SU-DHL-6 (cell line): Measurements from ENCODE around the gene PPT1.
A peak's percentile ranks its signal among the peaks of the same experiment; 100 is the strongest.

Source experiments
- H2AFZ ChIP-seq: fragments of 200-600 bp; sonication (generic); 2 replicates; pipeline ENCODE4 v1.6.1; 2014; ENCODE audit warnings: low read depth, mild to moderate bottlenecking, moderate library complexity, mixed read lengths, antibody characterized with exemption, low read length; ENCODE audit not compliant: severe bottlenecking
- H3F3A ChIP-seq: fragments of 200-600 bp; shearing (Covaris generic); 2 replicates; pipeline ENCODE4 v1.6.0; 2016; ENCODE audit warnings: antibody characterized with exemption, mild to moderate bottlenecking; ENCODE audit not compliant: insufficient read depth
- H3K27ac ChIP-seq: fragments of 200-600 bp; sonication (generic); 2 replicates; pipeline ENCODE4 v1.5.1; 2016; ENCODE audit warnings: low read depth, mild to moderate bottlenecking, low read length, moderate library complexity, mixed read lengths
- H3K27me3 ChIP-seq: fragments of 200-600 bp; sonication (generic), shearing (Covaris generic); 2 replicates; pipeline ENCODE4 v1.6.0; 2014; ENCODE audit warnings: mild to moderate bottlenecking, low read length
- H3K36me3 ChIP-seq: fragments of 200-600 bp; sonication (generic); 2 replicates; pipeline ENCODE4 v1.6.1; 2014; ENCODE audit warnings: mild to moderate bottlenecking, low read length, mixed read lengths
- H3K4me2 ChIP-seq: fragments of 300-600, 200-600 bp; shearing (Covaris generic), sonication (generic); 2 replicates; pipeline ENCODE4 v1.6.0; 2014; ENCODE audit warnings: low read length, low read depth, mild to moderate bottlenecking; ENCODE audit not compliant: poor library complexity, severe bottlenecking
- H3K4me3 ChIP-seq: fragments of 200-600 bp; sonication (generic); 2 replicates; pipeline ENCODE4 v1.5.1; 2014; ENCODE audit warnings: antibody characterized with exemption, low read length, mild to moderate bottlenecking, mixed read lengths; ENCODE audit not compliant: insufficient read depth, poor library complexity, severe bottlenecking
- H3K79me2 ChIP-seq: fragments of 200-600 bp; sonication (generic); 2 replicates; pipeline ENCODE4 v1.6.1; 2014; ENCODE audit warnings: mild to moderate bottlenecking, low read length, moderate library complexity; ENCODE audit not compliant: insufficient read depth
- H3K9ac ChIP-seq: fragments of 200-600 bp; sonication (generic); 2 replicates; pipeline ENCODE4 v1.7.0; 2014; ENCODE audit warnings: mild to moderate bottlenecking, low read length
- H3K9me2 ChIP-seq: fragments of 200-600 bp; sonication (generic); replicated peaks from 2 replicates; pipeline ENCODE4 v1.6.1; 2014; ENCODE audit warnings: low read length; ENCODE audit not compliant: insufficient read depth
- H3K9me3 ChIP-seq: fragments of 200-600 bp; sonication (generic); 2 replicates; pipeline ENCODE4 v1.6.1; 2014; ENCODE audit warnings: low read length, mixed read lengths; ENCODE audit not compliant: insufficient read depth
- H4K20me1 ChIP-seq: fragments of 200-600 bp; sonication (generic); 2 replicates; pipeline ENCODE4 v1.6.1; 2014; ENCODE audit warnings: low read depth, mild to moderate bottlenecking, antibody characterized with exemption, low read length, moderate library complexity, mixed read lengths
- EZH2phosphoT487 ChIP-seq: fragments of 200-600 bp; sonication (generic), shearing (Covaris generic); conservative IDR thresholded peaks from 2 replicates; pipeline ENCODE4 v1.6.1; 2018; ENCODE audit warnings: mild to moderate bottlenecking, antibody characterized with exemption, low read length, moderate library complexity, mixed read lengths
- TF ChIP-seq, protein P1 (sequence below): fragments of 200-600 bp; sonication (generic); IDR thresholded peaks from one replicate; pipeline ENCODE4 v1.5.1; 2017; ENCODE audit warnings: antibody characterized with exemption, mild to moderate bottlenecking, low read length, moderate library complexity; ENCODE audit not compliant: insufficient read depth, poor library complexity, severe bottlenecking

The PPT1 gene

DNA sequence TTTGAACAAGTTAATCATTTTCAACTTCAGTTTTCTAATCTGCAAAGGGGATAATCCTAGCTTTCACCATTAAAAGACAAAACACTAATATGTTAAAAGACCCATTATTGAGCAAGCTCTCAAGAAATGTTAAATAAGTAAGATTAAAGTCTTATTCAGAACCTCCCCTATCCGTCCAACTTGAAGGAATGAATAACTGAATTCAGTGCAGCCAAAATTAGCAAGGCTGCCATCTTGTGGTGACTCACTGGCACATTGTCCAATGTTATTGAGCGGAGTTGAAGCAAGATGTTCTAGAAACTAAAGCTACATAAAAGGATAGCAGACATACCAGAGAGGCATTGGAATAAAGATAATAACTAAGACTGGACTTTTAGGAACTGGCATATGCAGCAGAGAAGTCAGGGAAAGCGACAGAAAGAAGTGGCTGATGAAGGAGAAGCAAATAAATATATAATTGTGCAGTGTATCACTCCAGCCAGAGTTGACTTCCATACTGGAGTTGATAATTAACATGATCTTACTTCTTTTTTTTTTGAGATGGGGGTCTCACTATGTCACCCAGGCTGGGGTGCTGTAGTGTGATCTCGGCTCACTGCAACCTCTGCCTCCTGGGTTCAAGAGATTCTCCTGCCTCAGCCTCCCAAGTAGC is 64.7 kb downstream of the PPT1 start:
- no peaks in the 10 kb centered on the region for H3K9me2 ChIP-seq
- H3K27ac ChIP-seq = no peak overlapping the region
- TF ChIP-seq, protein P1, sequence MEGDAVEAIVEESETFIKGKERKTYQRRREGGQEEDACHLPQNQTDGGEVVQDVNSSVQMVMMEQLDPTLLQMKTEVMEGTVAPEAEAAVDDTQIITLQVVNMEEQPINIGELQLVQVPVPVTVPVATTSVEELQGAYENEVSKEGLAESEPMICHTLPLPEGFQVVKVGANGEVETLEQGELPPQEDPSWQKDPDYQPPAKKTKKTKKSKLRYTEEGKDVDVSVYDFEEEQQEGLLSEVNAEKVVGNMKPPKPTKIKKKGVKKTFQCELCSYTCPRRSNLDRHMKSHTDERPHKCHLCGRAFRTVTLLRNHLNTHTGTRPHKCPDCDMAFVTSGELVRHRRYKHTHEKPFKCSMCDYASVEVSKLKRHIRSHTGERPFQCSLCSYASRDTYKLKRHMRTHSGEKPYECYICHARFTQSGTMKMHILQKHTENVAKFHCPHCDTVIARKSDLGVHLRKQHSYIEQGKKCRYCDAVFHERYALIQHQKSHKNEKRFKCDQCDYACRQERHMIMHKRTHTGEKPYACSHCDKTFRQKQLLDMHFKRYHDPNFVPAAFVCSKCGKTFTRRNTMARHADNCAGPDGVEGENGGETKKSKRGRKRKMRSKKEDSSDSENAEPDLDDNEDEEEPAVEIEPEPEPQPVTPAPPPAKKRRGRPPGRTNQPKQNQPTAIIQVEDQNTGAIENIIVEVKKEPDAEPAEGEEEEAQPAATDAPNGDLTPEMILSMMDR = peak; percentile 94
- TF ChIP-seq EZH2phosphoT487 = no peak
- no peaks in the 10 kb centered on the region for H3K79me2 ChIP-seq
- H3K9ac ChIP-seq = no peak overlapping the region
- no peaks in the 10 kb centered on the region for H4K20me1 ChIP-seq
- no peak overlapping the region for H3K4me2 ChIP-seq
- no peak overlapping the region for H2AFZ ChIP-seq
- H3K36me3 ChIP-seq = no peaks in the 10 kb centered on the region
- no peaks in the 10 kb centered on the region for H3K27me3 ChIP-seq
- no peaks in the 10 kb centered on the region for H3F3A ChIP-seq
- H3K4me3 ChIP-seq = no peak overlapping the region
- no peaks in the 10 kb centered on the region for H3K9me3 ChIP-seq

GRCh38 chr1:40030528-40031135 is 66.4 kb downstream of the PPT1 start:
- TF ChIP-seq EZH2phosphoT487 = no peak
- TF ChIP-seq, protein P1 = no peak
- Histone ChIP-seq H2AFZ (no peak overlapping the region), H4K20me1 (no peaks in the 10 kb centered on the region), H3K9me2 (no peaks in the 10 kb centered on the region), H3K36me3 (no peaks in the 10 kb centered on the region), H3K27me3 (no peaks in the 10 kb centered on the region), H3K4me2 (no peak overlapping the region), H3K4me3 (no peak overlapping the region), H3K79me2 (no peaks in the 10 kb centered on the region), H3K9ac (no peak overlapping the region), H3K9me3 (0 out of 2 replicates have a peak, but pooled peaks cover 6% of the 10 kb centered on the region), H3F3A (no peaks in the 10 kb centered on the region), H3K27ac (no peak overlapping the region)

DNA sequence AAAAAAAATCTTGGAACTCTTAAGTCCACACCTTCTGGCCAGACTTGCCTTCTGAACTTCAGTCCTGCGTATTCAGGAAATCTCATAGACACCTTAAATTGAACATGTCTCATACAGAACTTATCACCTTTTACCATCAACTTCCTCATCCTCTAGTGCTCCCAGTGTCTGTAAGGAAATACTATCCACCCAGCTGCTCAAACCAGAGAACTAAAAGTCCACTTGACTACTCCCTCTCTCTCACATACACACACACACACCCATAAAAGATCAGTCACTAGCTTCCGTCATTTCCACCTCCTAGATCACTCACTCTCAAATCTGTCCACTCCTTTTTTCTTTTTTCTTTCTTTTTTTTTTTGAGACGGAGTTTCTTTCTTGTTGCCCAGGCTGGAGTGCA is 67.4 kb downstream of the PPT1 start:
- Histone ChIP-seq H3K4me2 (no peak overlapping the region), H3K9ac (no peak overlapping the region), H3K36me3 (no peaks in the 10 kb centered on the region), H3K79me2 (no peaks in the 10 kb centered on the region), H2AFZ (no peak overlapping the region), H3K9me3 (0 out of 2 replicates have a peak, but pooled peaks cover 6% of the 10 kb centered on the region), H4K20me1 (no peaks in the 10 kb centered on the region), H3K27ac (no peak overlapping the region), H3F3A (no peaks in the 10 kb centered on the region), H3K9me2 (no peaks in the 10 kb centered on the region), H3K27me3 (no peaks in the 10 kb centered on the region), H3K4me3 (no peak overlapping the region)
- TF ChIP-seq, protein P1 = no peak
- no peak for TF ChIP-seq EZH2phosphoT487
